WTC11 (cell line): ENCODE results near the gene ACOT9. TPM values are rescaled to one million over a fixed set of nuclear protein-coding genes. Genes with fewer than 3 reads are reported as not detected.

Source experiments
- ARID4B ChIP-seq: sonication (generic); formaldehyde crosslinking; IDR thresholded peaks from 2 replicates; pipeline ENCODE4 v1.8.0; 2023; ENCODE audit warnings: missing genetic modification reagents, mild to moderate bottlenecking, borderline replicate concordance
- CREM ChIP-seq: sonication (generic); formaldehyde crosslinking; IDR thresholded peaks from 2 replicates; pipeline ENCODE4 v1.8.1; 2022; ENCODE audit warnings: mild to moderate bottlenecking, missing genetic modification reagents, moderate library complexity
- ELF4 ChIP-seq: sonication (generic); formaldehyde crosslinking; IDR thresholded peaks from 2 replicates; pipeline ENCODE4 v1.8.1; 2022; ENCODE audit warnings: low read depth, mild to moderate bottlenecking, moderate library complexity, missing genetic modification reagents
- EMX1 ChIP-seq: fragments of 250-450 bp; sonication (Bioruptor Pico); IDR thresholded peaks from 2 replicates; pipeline ENCODE4 v1.8.0; 2021; ENCODE audit warnings: mild to moderate bottlenecking
- MAX ChIP-seq: sonication (generic); formaldehyde crosslinking; IDR thresholded peaks from 2 replicates; pipeline ENCODE4 v1.8.0; 2022; ENCODE audit warnings: mild to moderate bottlenecking, missing genetic modification reagents
- MXD4 ChIP-seq: fragments of 250-450 bp; sonication (Bioruptor Pico); IDR thresholded peaks from 2 replicates; pipeline ENCODE4 v1.8.0; 2021; ENCODE audit warnings: mild to moderate bottlenecking, moderate library complexity, borderline replicate concordance
- NR1H2 ChIP-seq: sonication (generic); formaldehyde crosslinking; IDR thresholded peaks from 2 replicates; pipeline ENCODE4 v1.9.0; 2021; ENCODE audit warnings: mild to moderate bottlenecking, moderate library complexity, missing genetic modification reagents
- NR3C1 ChIP-seq: sonication (generic); formaldehyde crosslinking; conservative IDR thresholded peaks from 2 replicates; pipeline ENCODE4 v1.8.1; 2023; ENCODE audit warnings: low read depth, mild to moderate bottlenecking, missing genetic modification reagents
- PREB ChIP-seq: sonication (generic); formaldehyde crosslinking; IDR thresholded peaks from 2 replicates; pipeline ENCODE4 v1.8.1; 2022; ENCODE audit warnings: mild to moderate bottlenecking, missing genetic modification reagents, moderate library complexity, borderline replicate concordance
- ZBTB21 ChIP-seq: sonication (generic); formaldehyde crosslinking; IDR thresholded peaks from 2 replicates; pipeline ENCODE4 v1.8.1; 2023; ENCODE audit warnings: mild to moderate bottlenecking, missing genetic modification reagents, borderline replicate concordance
- ZNF138 ChIP-seq: sonication (generic); formaldehyde crosslinking; conservative IDR thresholded peaks from 2 replicates; pipeline ENCODE4 v1.8.1; 2022; ENCODE audit warnings: mild to moderate bottlenecking, moderate library complexity, missing genetic modification reagents
- ZNF232 ChIP-seq: sonication (generic); formaldehyde crosslinking; IDR thresholded peaks from 2 replicates; pipeline ENCODE4 v1.8.0; 2022; ENCODE audit warnings: mild to moderate bottlenecking, missing genetic modification reagents
- ZNF263 ChIP-seq: sonication (generic); formaldehyde crosslinking; IDR thresholded peaks from 2 replicates; pipeline ENCODE4 v1.8.1; 2022; ENCODE audit warnings: low read depth, mild to moderate bottlenecking, moderate library complexity, missing genetic modification reagents
- ZNF281 ChIP-seq: sonication (generic); formaldehyde crosslinking; IDR thresholded peaks from 2 replicates; pipeline ENCODE4 v1.8.0; 2023; ENCODE audit warnings: mild to moderate bottlenecking, missing genetic modification reagents
- ZNF671 ChIP-seq: fragments of 250-450 bp; sonication (Bioruptor Pico); IDR thresholded peaks from 2 replicates; pipeline ENCODE4 v1.8.0; 2021; ENCODE audit warnings: mild to moderate bottlenecking
- total RNA-seq: library from RNA; stranded (reverse); gene quantifications from 3 replicates; pipeline ENCODE4 v1.2.3, GENCODE V29; 2021
- TF ChIP-seq, protein P1 (sequence below): sonication (generic); formaldehyde crosslinking; conservative IDR thresholded peaks from 2 replicates; pipeline ENCODE4 v1.8.1; 2023; ENCODE audit warnings: mild to moderate bottlenecking, low read depth, missing genetic modification reagents, moderate library complexity
- TF ChIP-seq, protein P2 (sequence below): sonication (generic); formaldehyde crosslinking; IDR thresholded peaks from 2 replicates; pipeline ENCODE4 v1.8.1; 2022; ENCODE audit warnings: low read depth, mild to moderate bottlenecking, moderate library complexity, missing genetic modification reagents, borderline replicate concordance
- TF ChIP-seq, protein P3 (sequence below): sonication (generic); formaldehyde crosslinking; IDR thresholded peaks from 2 replicates; pipeline ENCODE4 v1.8.1; 2022; ENCODE audit warnings: mild to moderate bottlenecking, moderate library complexity, missing genetic modification reagents
- TF ChIP-seq, protein P4 (sequence below): fragments of 250-450 bp; sonication (Bioruptor Pico); IDR thresholded peaks from 2 replicates; pipeline ENCODE4 v1.9.0; 2021; ENCODE audit warnings: mild to moderate bottlenecking, borderline replicate concordance

ACOT9 gene
- total RNA-seq, 1 experiment from 2014 or later = 29.3 TPM

GRCh38 chrX:23667239-23668177 is 75.6 kb downstream of the ACOT9 start, which contains the start of gene PRDX4 (continued):
- TF ChIP-seq, protein P1, sequence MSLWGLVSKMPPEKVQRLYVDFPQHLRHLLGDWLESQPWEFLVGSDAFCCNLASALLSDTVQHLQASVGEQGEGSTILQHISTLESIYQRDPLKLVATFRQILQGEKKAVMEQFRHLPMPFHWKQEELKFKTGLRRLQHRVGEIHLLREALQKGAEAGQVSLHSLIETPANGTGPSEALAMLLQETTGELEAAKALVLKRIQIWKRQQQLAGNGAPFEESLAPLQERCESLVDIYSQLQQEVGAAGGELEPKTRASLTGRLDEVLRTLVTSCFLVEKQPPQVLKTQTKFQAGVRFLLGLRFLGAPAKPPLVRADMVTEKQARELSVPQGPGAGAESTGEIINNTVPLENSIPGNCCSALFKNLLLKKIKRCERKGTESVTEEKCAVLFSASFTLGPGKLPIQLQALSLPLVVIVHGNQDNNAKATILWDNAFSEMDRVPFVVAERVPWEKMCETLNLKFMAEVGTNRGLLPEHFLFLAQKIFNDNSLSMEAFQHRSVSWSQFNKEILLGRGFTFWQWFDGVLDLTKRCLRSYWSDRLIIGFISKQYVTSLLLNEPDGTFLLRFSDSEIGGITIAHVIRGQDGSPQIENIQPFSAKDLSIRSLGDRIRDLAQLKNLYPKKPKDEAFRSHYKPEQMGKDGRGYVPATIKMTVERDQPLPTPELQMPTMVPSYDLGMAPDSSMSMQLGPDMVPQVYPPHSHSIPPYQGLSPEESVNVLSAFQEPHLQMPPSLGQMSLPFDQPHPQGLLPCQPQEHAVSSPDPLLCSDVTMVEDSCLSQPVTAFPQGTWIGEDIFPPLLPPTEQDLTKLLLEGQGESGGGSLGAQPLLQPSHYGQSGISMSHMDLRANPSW = no peak
- TF ChIP-seq MAX (CRISPR knock-in tag) (peak; percentile 88), ZNF281 (CRISPR knock-in tag) (no peak), MXD4 (no peak), ARID4B (0 out of 2 replicates have a peak, but pooled peaks have one; percentile 64), ZBTB21 (CRISPR knock-in tag) (no peak), EMX1 (CRISPR knock-in tag) (no peak), NR1H2 (no peak), ZNF671 (CRISPR knock-in tag) (no peak), ZNF232 (no peak), ZNF263 (CRISPR knock-in tag) (no peak), CREM (CRISPR knock-in tag) (no peak), PREB (CRISPR knock-in tag) (no peak), NR3C1 (CRISPR knock-in tag) (no peak), ELF4 (CRISPR knock-in tag) (no peak), ZNF138 (no peak)
- TF ChIP-seq, protein P2, sequence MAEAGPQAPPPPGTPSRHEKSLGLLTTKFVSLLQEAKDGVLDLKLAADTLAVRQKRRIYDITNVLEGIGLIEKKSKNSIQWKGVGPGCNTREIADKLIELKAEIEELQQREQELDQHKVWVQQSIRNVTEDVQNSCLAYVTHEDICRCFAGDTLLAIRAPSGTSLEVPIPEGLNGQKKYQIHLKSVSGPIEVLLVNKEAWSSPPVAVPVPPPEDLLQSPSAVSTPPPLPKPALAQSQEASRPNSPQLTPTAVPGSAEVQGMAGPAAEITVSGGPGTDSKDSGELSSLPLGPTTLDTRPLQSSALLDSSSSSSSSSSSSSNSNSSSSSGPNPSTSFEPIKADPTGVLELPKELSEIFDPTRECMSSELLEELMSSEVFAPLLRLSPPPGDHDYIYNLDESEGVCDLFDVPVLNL (CRISPR knock-in tag) = no peak
- TF ChIP-seq, protein P3, sequence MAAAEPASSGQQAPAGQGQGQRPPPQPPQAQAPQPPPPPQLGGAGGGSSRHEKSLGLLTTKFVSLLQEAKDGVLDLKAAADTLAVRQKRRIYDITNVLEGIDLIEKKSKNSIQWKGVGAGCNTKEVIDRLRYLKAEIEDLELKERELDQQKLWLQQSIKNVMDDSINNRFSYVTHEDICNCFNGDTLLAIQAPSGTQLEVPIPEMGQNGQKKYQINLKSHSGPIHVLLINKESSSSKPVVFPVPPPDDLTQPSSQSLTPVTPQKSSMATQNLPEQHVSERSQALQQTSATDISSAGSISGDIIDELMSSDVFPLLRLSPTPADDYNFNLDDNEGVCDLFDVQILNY = 0 out of 2 replicates have a peak, but pooled peaks have one; percentile 59
- TF ChIP-seq, protein P4, sequence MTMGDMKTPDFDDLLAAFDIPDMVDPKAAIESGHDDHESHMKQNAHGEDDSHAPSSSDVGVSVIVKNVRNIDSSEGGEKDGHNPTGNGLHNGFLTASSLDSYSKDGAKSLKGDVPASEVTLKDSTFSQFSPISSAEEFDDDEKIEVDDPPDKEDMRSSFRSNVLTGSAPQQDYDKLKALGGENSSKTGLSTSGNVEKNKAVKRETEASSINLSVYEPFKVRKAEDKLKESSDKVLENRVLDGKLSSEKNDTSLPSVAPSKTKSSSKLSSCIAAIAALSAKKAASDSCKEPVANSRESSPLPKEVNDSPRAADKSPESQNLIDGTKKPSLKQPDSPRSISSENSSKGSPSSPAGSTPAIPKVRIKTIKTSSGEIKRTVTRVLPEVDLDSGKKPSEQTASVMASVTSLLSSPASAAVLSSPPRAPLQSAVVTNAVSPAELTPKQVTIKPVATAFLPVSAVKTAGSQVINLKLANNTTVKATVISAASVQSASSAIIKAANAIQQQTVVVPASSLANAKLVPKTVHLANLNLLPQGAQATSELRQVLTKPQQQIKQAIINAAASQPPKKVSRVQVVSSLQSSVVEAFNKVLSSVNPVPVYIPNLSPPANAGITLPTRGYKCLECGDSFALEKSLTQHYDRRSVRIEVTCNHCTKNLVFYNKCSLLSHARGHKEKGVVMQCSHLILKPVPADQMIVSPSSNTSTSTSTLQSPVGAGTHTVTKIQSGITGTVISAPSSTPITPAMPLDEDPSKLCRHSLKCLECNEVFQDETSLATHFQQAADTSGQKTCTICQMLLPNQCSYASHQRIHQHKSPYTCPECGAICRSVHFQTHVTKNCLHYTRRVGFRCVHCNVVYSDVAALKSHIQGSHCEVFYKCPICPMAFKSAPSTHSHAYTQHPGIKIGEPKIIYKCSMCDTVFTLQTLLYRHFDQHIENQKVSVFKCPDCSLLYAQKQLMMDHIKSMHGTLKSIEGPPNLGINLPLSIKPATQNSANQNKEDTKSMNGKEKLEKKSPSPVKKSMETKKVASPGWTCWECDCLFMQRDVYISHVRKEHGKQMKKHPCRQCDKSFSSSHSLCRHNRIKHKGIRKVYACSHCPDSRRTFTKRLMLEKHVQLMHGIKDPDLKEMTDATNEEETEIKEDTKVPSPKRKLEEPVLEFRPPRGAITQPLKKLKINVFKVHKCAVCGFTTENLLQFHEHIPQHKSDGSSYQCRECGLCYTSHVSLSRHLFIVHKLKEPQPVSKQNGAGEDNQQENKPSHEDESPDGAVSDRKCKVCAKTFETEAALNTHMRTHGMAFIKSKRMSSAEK (CRISPR knock-in tag) = no peak
